Activated CD4-positive, alpha-beta T cell treated with anti-CD3 and anti-CD28 coated beads, Interleukin-2, amount 10 ng/mL, durations not matched to agents 24 days and 14 days (primary cell): Measurements from ENCODE around the gene RPS6KA1. TPM values are rescaled to one million over a fixed set of nuclear protein-coding genes. Genes with fewer than 3 reads are reported as not detected.
A peak's percentile ranks its signal among the peaks of the same experiment; 100 is the strongest.

Experiments used
- DNase-seq: peaks from one replicate; pipeline ENCODE4 v3.0.0; 2022
- H3K27ac Mint-ChIP-seq: one replicate; pipeline ENCODE4 v1.8.0; 2022; ENCODE audit warnings: mild to moderate bottlenecking, mixed read lengths
- H3K27me3 Mint-ChIP-seq: one replicate; pipeline ENCODE4 v1.8.0; 2022; ENCODE audit warnings: mixed read lengths
- H3K36me3 Mint-ChIP-seq: one replicate; pipeline ENCODE4 v1.8.0; 2022; ENCODE audit warnings: low read depth, mild to moderate bottlenecking, mixed read lengths
- H3K4me1 Mint-ChIP-seq: one replicate; pipeline ENCODE4 v1.8.0; 2021; ENCODE audit warnings: mixed read lengths
- H3K4me3 Mint-ChIP-seq: one replicate; pipeline ENCODE4 v1.8.0; 2022; ENCODE audit warnings: mild to moderate bottlenecking, moderate library complexity, mixed read lengths
- H3K9me3 Mint-ChIP-seq: one replicate; pipeline ENCODE4 v1.8.0; 2021; ENCODE audit warnings: mixed read lengths
- intact Hi-C: fragments of 100-400 bp; cut with micrococcal nuclease; formaldehyde crosslinking; loops from one replicate; pipeline ENCODE4 v1.15.1; 2023
- total RNA-seq: library from RNA; stranded (reverse); gene quantifications from 2 replicates; pipeline ENCODE4 v1.2.3, GENCODE V29; 2022

Gene RPS6KA1
- total RNA-seq, 1 donor from 2014 or later, result 264 TPM

GRCh38 chr1:26538480-26539412 is 9.2 kb downstream of the RPS6KA1 start:
- H3K36me3 Mint-ChIP-seq, result peaks cover 26% of the 10 kb centered on the region
- H3K27me3 Mint-ChIP-seq, result no peaks in the 10 kb centered on the region
- peak overlapping the region; percentile 47 for H3K4me3 Mint-ChIP-seq
- intact Hi-C loops, result no loop called here
- DNase-seq, result peak; percentile 80
- peaks cover 71% of the 10 kb centered on the region for H3K4me1 Mint-ChIP-seq
- no peaks in the 10 kb centered on the region for H3K9me3 Mint-ChIP-seq
- peak overlapping the region; percentile 77 for H3K27ac Mint-ChIP-seq

GRCh38 chr1:26539722-26540121 is 10.2 kb downstream of the RPS6KA1 start:
- H3K9me3 Mint-ChIP-seq, result no peaks in the 10 kb centered on the region
- peaks cover 73% of the 10 kb centered on the region for H3K4me1 Mint-ChIP-seq
- peak overlapping the region; percentile 69 for H3K4me3 Mint-ChIP-seq
- peaks cover 30% of the 10 kb centered on the region for H3K36me3 Mint-ChIP-seq
- H3K27ac Mint-ChIP-seq, result peak overlapping the region; percentile 93
- intact Hi-C loops, result no loop called here
- no peak for DNase-seq
- H3K27me3 Mint-ChIP-seq, result no peaks in the 10 kb centered on the region

GRCh38 chr1:26540351-26540750 is 10.8 kb downstream of the RPS6KA1 start:
- Mint-ChIP-seq H3K36me3 (peaks cover 29% of the 10 kb centered on the region), H3K4me1 (peaks cover 72% of the 10 kb centered on the region), H3K27me3 (no peaks in the 10 kb centered on the region), H3K9me3 (no peaks in the 10 kb centered on the region), H3K27ac (peak overlapping the region; percentile 93), H3K4me3 (peak overlapping the region; percentile 69)
- peak; percentile 76 for DNase-seq
- intact Hi-C loops, result no loop called here

DNA sequence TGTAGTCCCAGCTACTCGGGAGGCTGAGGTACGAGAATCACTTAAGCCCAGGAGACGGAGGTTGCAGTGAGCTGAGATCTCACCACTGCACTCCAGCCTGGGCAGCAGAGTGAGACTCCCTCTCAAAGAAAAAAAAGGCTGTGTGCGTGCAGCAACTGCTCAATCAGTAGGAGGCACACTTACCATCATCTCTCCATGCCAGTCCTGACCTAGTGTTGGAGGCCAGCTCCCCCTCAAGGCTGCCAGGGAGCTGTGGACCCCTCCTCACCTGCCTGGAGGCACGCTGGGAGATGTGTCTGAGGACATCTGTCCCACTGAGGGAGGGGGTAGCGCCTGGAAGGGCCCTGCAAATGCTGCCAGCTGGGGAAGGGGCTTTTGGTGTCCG is 11.9 kb downstream of the RPS6KA1 start:
- no peak for DNase-seq
- peaks cover 36% of the 10 kb centered on the region for H3K36me3 Mint-ChIP-seq
- intact Hi-C loops, result no loop called here

GRCh38 chr1:26541816-26542711 is 12.5 kb downstream of the RPS6KA1 start:
- peaks cover 78% of the 10 kb centered on the region for H3K4me1 Mint-ChIP-seq
- H3K27ac Mint-ChIP-seq, result peak overlapping the region; percentile 91
- intact Hi-C loops, result loop anchor here (1.0 to 2.0 kb wide), 5 partner anchors 38 to 379 kb away; partner anchors contain the start of genes NUDC and PIGV
- DNase-seq, result peak; percentile 93
- H3K27me3 Mint-ChIP-seq, result no peaks in the 10 kb centered on the region
- no peaks in the 10 kb centered on the region for H3K9me3 Mint-ChIP-seq
- H3K36me3 Mint-ChIP-seq, result peaks cover 42% of the 10 kb centered on the region
- H3K4me3 Mint-ChIP-seq, result peak overlapping the region; percentile 83

More for the DNA sequence above, 11.9 kb downstream of the RPS6KA1 start:
- H3K27me3 Mint-ChIP-seq, result no peaks in the 10 kb centered on the region
- peak overlapping the region; percentile 91 for H3K27ac Mint-ChIP-seq
- H3K9me3 Mint-ChIP-seq, result no peaks in the 10 kb centered on the region
- H3K4me3 Mint-ChIP-seq, result peak overlapping the region; percentile 83
- H3K4me1 Mint-ChIP-seq, result peaks cover 74% of the 10 kb centered on the region

DNA sequence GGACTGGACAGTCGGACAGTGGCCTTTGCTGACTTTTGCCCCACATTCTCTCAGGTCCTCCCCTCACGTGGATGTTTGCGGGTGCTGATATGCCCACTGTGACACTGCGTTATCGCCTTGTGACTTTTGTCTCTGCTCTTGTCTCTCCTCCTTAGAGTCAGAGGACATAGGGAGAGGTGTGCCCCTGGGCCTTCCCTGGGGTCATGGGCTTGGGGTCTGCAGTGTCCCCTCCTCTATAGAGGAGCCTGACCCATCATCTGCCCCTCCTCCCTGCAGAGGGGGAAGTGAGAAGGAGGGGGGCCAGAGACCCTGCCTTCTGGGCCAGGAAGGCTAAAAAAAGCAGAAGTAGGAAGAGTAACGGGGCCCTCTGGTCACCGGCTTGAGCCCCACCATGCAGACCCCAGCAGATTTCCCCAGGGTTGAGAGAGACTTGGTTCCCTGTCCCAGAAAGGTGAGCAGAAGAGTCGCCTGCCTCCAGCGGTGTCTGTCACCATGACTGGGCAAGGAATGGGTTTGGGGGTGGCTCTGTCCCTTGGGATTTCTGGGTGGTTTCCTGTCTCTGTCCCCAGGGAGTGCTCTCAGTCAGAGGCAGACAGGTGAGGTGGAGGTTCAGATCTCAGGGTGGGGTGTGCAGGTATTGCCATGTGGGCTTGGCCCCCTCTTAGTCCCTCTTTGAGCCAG is 13.3 kb downstream of the RPS6KA1 start:
- H3K4me1 Mint-ChIP-seq, result peaks cover 80% of the 10 kb centered on the region
- H3K4me3 Mint-ChIP-seq, result peak overlapping the region; percentile 83
- intact Hi-C loops, result loop anchor here (1.0 to 2.0 kb wide), 5 partner anchors 37 to 378 kb away; partner anchors contain the start of genes NUDC and PIGV
- no peaks in the 10 kb centered on the region for H3K9me3 Mint-ChIP-seq
- DNase-seq, result peak; percentile 61
- H3K36me3 Mint-ChIP-seq, result peaks cover 47% of the 10 kb centered on the region
- peak overlapping the region; percentile 91 for H3K27ac Mint-ChIP-seq
- H3K27me3 Mint-ChIP-seq, result no peaks in the 10 kb centered on the region

GRCh38 chr1:26543462-26543861 is 13.9 kb downstream of the RPS6KA1 start:
- Mint-ChIP-seq H3K4me3 (peak overlapping the region; percentile 83), H3K9me3 (no peaks in the 10 kb centered on the region), H3K4me1 (peaks cover 79% of the 10 kb centered on the region), H3K36me3 (peaks cover 48% of the 10 kb centered on the region), H3K27me3 (no peaks in the 10 kb centered on the region), H3K27ac (peak overlapping the region; percentile 91)
- intact Hi-C loops, result loop anchor here (2.0 kb wide), 2 partner anchors 149 to 243 kb away; partner anchors contain the start of gene PIGV
- DNase-seq, result no peak

GRCh38 chr1:26544126-26544525 is 14.6 kb downstream of the RPS6KA1 start:
- no peaks in the 10 kb centered on the region for H3K27me3 Mint-ChIP-seq
- DNase-seq, result no peak
- peak overlapping the region; percentile 83 for H3K4me3 Mint-ChIP-seq
- H3K36me3 Mint-ChIP-seq, result peaks cover 50% of the 10 kb centered on the region
- H3K4me1 Mint-ChIP-seq, result peaks cover 76% of the 10 kb centered on the region
- no peaks in the 10 kb centered on the region for H3K9me3 Mint-ChIP-seq
- intact Hi-C loops, result no loop called here
- H3K27ac Mint-ChIP-seq, result peak overlapping the region; percentile 91

- peaks cover 50% of the 10 kb centered on the region for H3K36me3 Mint-ChIP-seq
- H3K27ac Mint-ChIP-seq, result peak overlapping the region; percentile 89
- intact Hi-C loops, result loop anchor here (1.0 kb wide), 1 partner anchor 46 kb away; no protein-coding TSS in a partner anchor
- H3K9me3 Mint-ChIP-seq, result no peaks in the 10 kb centered on the region
- no peaks in the 10 kb centered on the region for H3K27me3 Mint-ChIP-seq
- H3K4me1 Mint-ChIP-seq, result peaks cover 63% of the 10 kb centered on the region
- peak overlapping the region; percentile 83 for H3K4me3 Mint-ChIP-seq
- no peak for DNase-seq
Measured at GRCh38 chr1:26545969-26546323, 16.4 kb downstream of the RPS6KA1 start.

DNA sequence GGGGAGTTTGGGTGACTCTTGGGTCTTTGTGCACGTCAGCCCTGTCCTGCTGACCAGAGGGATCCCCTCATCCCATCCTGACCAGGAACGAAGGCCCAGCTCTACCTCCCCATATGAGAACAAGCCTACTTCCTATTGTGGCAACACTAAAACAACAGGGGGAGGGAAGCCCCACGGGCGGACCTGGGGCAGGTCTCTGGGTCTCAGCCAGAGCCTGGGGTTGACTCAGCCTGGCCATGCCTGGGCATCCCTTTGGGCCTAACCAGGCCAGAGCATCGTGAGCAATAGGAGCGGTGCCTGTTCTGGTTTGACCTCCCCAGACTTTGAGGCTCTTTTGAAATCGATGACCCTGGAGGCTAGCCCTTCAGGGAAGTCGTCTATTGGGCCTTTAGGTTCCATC is 16.8 kb downstream of the RPS6KA1 start:
- H3K36me3 Mint-ChIP-seq, result peaks cover 54% of the 10 kb centered on the region
- H3K4me3 Mint-ChIP-seq, result peak overlapping the region; percentile 83
- intact Hi-C loops, result no loop called here
- H3K27me3 Mint-ChIP-seq, result no peaks in the 10 kb centered on the region
- peak overlapping the region; percentile 89 for H3K27ac Mint-ChIP-seq
- DNase-seq, result peak; percentile 70
- H3K4me1 Mint-ChIP-seq, result peaks cover 61% of the 10 kb centered on the region
- no peaks in the 10 kb centered on the region for H3K9me3 Mint-ChIP-seq

DNA sequence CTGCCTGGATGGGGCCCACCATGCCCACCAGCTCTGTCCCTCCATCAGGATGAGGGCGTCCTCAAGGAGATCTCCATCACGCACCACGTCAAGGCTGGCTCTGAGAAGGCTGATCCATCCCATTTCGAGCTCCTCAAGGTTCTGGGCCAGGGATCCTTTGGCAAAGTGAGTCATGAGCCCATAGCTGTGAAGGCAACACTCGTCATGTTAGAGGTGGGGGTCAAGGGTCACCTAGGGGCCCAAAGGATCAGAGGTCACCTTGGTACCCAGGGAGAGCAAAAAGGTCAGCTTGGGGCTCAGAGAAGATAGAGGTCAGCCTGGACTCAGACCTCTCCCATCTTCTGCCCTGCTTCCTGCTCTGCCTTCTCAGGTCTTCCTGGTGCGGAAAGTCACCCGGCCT is 17.3 kb downstream of the RPS6KA1 start:
- peaks cover 59% of the 10 kb centered on the region for H3K36me3 Mint-ChIP-seq
- peak overlapping the region; percentile 83 for H3K4me3 Mint-ChIP-seq

GRCh38 chr1:26548841-26549240 is 19.3 kb downstream of the RPS6KA1 start:
- Mint-ChIP-seq H3K9me3 (no peaks in the 10 kb centered on the region), H3K4me3 (peak overlapping the region; percentile 83), H3K27me3 (no peaks in the 10 kb centered on the region), H3K36me3 (peaks cover 67% of the 10 kb centered on the region), H3K27ac (peak overlapping the region; percentile 23), H3K4me1 (peaks cover 41% of the 10 kb centered on the region)
- no peak for DNase-seq
- intact Hi-C loops, result no loop called here

More for the DNA sequence above, 17.3 kb downstream of the RPS6KA1 start:
- no peaks in the 10 kb centered on the region for H3K27me3 Mint-ChIP-seq
- peak overlapping the region; percentile 89 for H3K27ac Mint-ChIP-seq
- intact Hi-C loops, result no loop called here
- H3K4me1 Mint-ChIP-seq, result peaks cover 57% of the 10 kb centered on the region
- DNase-seq, result peak; percentile 56
- H3K9me3 Mint-ChIP-seq, result no peaks in the 10 kb centered on the region

DNA sequence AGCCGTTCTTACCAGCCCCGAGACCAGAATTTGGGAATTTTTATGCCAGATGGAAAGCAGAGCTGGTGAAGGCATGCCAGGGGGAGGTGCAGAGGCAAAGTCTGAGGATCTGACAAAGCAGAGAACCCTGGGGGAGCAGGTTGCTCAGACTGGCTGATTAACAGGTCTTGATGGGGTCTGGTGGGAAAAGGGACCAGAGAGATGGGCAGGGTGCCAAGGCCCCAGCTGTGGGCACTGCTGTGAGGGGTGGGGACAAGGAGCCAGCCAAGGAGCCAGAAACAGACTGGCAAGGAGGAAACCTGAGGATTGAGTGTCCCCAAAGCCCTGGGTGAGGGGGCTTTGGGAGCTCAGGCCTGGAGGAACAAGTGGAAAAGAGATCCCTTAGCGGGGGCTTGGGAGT is 21.4 kb downstream of the RPS6KA1 start:
- intact Hi-C loops, result no loop called here
- no peaks in the 10 kb centered on the region for H3K27me3 Mint-ChIP-seq
- peaks cover 35% of the 10 kb centered on the region for H3K4me1 Mint-ChIP-seq
- peaks cover 72% of the 10 kb centered on the region for H3K36me3 Mint-ChIP-seq
- DNase-seq, result no peak
- H3K9me3 Mint-ChIP-seq, result no peaks in the 10 kb centered on the region
- H3K27ac Mint-ChIP-seq, result peak overlapping the region; percentile 37
- H3K4me3 Mint-ChIP-seq, result no peak overlapping the region
